Activated CD8-positive, alpha-beta T cell treated with anti-CD3 and anti-CD28 coated beads for 36 hours (primary cell): ENCODE results near the gene PXDN. TPM values are rescaled to one million over a fixed set of nuclear protein-coding genes. Genes with fewer than 3 reads are reported as not detected.

ENCODE experiments used
- ATAC-seq: fragments of 200-7000 bp; cut with Tn5 transposase; one replicate; pipeline ENCODE4 v1.10.0; 2021; ENCODE audit warnings: mild to moderate bottlenecking, moderate library complexity
- CTCF ChIA-PET: fragments of 350-600 bp; sonication (Branson Sonifier 250); formaldehyde crosslinking; loops from one replicate; lab custom pipeline; 2021; ENCODE audit warnings: antibody characterized with exemption; lab: Charles Lee
- POLR2A ChIA-PET: fragments of 350-600 bp; sonication (Branson Sonifier 250); formaldehyde crosslinking; loops from one replicate; lab custom pipeline; 2021; ENCODE audit warnings: antibody characterized with exemption; lab: Charles Lee
- DNase-seq: peaks from one replicate; pipeline ENCODE4 v3.0.0-alpha.2; 2020
- H3K27ac Mint-ChIP-seq: one replicate; pipeline ENCODE4 v1.8.0; 2021; ENCODE audit warnings: mild to moderate bottlenecking, mixed read lengths
- H3K27me3 Mint-ChIP-seq: one replicate; pipeline ENCODE4 v1.8.0; 2021; ENCODE audit warnings: mixed read lengths
- H3K36me3 Mint-ChIP-seq: one replicate; pipeline ENCODE4 v1.8.0; 2021; ENCODE audit warnings: low read depth, mixed read lengths
- H3K4me1 Mint-ChIP-seq: one replicate; pipeline ENCODE4 v1.8.0; 2021; ENCODE audit warnings: low read depth, mixed read lengths
- H3K4me3 Mint-ChIP-seq: one replicate; pipeline ENCODE4 v1.8.0; 2021; ENCODE audit warnings: mild to moderate bottlenecking, moderate library complexity, mixed read lengths
- H3K9me3 Mint-ChIP-seq: one replicate; pipeline ENCODE4 v1.8.0; 2021; ENCODE audit warnings: mixed read lengths
- CTCF ChIP-seq: fragments of 200-600 bp; IDR thresholded peaks from one replicate; pipeline ENCODE4 v1.8.0; 2022; ENCODE audit warnings: antibody characterized with exemption, mild to moderate bottlenecking
- intact Hi-C: fragments of 100-400 bp; cut with micrococcal nuclease; formaldehyde crosslinking; loops from one replicate; pipeline ENCODE4 v1.10.0; 2022
- total RNA-seq, 2 experiments: library from RNA; stranded (reverse); gene quantifications; one replicate each; pipeline ENCODE4 v1.2.3, GENCODE V29; 2021

The PXDN gene
- total RNA-seq, 2 experiments from 2014 or later, result 0.58 to 0.83 TPM

- no peaks in the 10 kb centered on the region for H3K36me3 Mint-ChIP-seq
- H3K9me3 Mint-ChIP-seq, result no peaks in the 10 kb centered on the region
- intact Hi-C loops, result no loop called here
- H3K27me3 Mint-ChIP-seq, result peaks cover 2% of the 10 kb centered on the region
- no peak for DNase-seq
- no peak for ATAC-seq
- no peaks in the 10 kb centered on the region for H3K4me1 Mint-ChIP-seq
- TF ChIP-seq CTCF, result no peak
- H3K27ac Mint-ChIP-seq, result no peak overlapping the region
- ChIA-PET POLR2A (no interaction called here), CTCF (no interaction called here)
- H3K4me3 Mint-ChIP-seq, result no peak overlapping the region
Measured at GRCh38 chr2:1791685-1792435, 47.5 kb upstream of the PXDN start.

DNA sequence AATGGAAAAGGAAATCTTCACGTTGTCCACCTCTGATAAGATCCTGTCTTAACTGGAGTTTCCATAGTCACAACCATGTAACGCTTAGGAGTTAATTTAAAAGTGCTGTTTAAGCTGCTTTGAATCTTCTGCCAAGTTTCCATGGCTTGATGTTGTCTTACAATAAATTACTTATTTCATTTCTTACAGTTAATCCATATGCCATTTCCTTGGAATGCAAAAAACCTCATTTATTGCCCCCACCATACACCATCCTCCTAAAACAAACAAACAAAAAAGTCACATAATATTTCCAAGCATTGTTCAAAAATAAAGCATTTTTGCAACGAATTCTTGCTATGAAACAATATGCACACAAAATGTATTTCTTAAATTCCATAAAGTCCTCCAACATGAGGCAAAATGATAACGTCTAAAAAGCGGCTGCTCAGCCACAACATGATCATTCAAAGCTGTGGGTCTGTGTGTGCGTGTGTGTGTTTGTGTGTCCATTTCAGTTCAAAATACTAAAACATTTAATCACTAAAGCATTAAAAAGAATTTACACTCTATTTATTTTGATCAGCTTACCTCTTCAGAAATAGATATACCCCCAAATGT is 46.8 kb upstream of the PXDN start:
- Mint-ChIP-seq H3K27ac (no peak overlapping the region), H3K9me3 (no peaks in the 10 kb centered on the region), H3K4me1 (no peaks in the 10 kb centered on the region), H3K36me3 (no peaks in the 10 kb centered on the region), H3K27me3 (peaks cover 3% of the 10 kb centered on the region), H3K4me3 (no peak overlapping the region)
- CTCF ChIA-PET, result no interaction called here
- no peak for TF ChIP-seq CTCF
- intact Hi-C loops, result no loop called here
- DNase-seq (no peak), ATAC-seq (no peak)
- POLR2A ChIA-PET, result no interaction called here

GRCh38 chr2:1790473-1790872 is 46.2 kb upstream of the PXDN start:
- H3K36me3 Mint-ChIP-seq, result no peaks in the 10 kb centered on the region
- TF ChIP-seq CTCF, result no peak
- H3K4me1 Mint-ChIP-seq, result no peaks in the 10 kb centered on the region
- DNase-seq (no peak), ATAC-seq (no peak)
- CTCF ChIA-PET, result no interaction called here
- intact Hi-C loops, result no loop called here
- POLR2A ChIA-PET, result no interaction called here
- H3K27ac Mint-ChIP-seq, result no peak overlapping the region
- H3K4me3 Mint-ChIP-seq, result no peak overlapping the region
- H3K27me3 Mint-ChIP-seq, result peaks cover 3% of the 10 kb centered on the region
- no peaks in the 10 kb centered on the region for H3K9me3 Mint-ChIP-seq

DNA sequence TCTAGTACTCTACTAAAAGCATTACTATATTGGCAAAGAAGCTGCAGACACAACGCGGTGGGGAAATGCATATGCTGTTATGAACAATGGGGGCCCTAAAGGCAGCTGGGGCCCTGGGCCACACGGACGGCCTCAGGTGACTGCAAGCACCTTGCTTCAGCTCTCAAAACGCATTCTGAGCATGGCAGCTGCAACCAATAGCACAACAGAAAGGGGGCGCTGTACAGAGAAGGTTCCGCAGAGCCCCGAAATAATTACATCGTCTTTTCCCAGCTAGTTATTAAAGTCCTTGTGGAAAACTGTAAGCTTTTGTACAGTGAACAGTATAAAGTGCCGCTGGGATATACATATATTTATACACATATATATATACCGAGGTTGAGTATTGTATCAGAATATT is 45.3 kb upstream of the PXDN start:
- intact Hi-C loops, result no loop called here
- TF ChIP-seq CTCF, result no peak
- no peak overlapping the region for H3K4me3 Mint-ChIP-seq
- no peaks in the 10 kb centered on the region for H3K9me3 Mint-ChIP-seq
- peaks cover 6% of the 10 kb centered on the region for H3K27me3 Mint-ChIP-seq
- H3K36me3 Mint-ChIP-seq, result no peaks in the 10 kb centered on the region
- H3K27ac Mint-ChIP-seq, result no peak overlapping the region
- CTCF ChIA-PET, result interaction anchor here (1.1 kb wide), 1 partner anchor 12 kb away, joined by 3 read pairs; no protein-coding TSS in a partner anchor
- POLR2A ChIA-PET, result no interaction called here
- no peaks in the 10 kb centered on the region for H3K4me1 Mint-ChIP-seq
- no peak for ATAC-seq
- DNase-seq, result no peak

GRCh38 chr2:1788478-1788959 is 44.2 kb upstream of the PXDN start:
- no peak for DNase-seq
- no peaks in the 10 kb centered on the region for H3K4me1 Mint-ChIP-seq
- no peaks in the 10 kb centered on the region for H3K36me3 Mint-ChIP-seq
- no peak overlapping the region for H3K4me3 Mint-ChIP-seq
- TF ChIP-seq CTCF, result no peak
- no peak for ATAC-seq
- POLR2A ChIA-PET, result no interaction called here
- H3K9me3 Mint-ChIP-seq, result no peaks in the 10 kb centered on the region
- peaks cover 6% of the 10 kb centered on the region for H3K27me3 Mint-ChIP-seq
- CTCF ChIA-PET, result no interaction called here
- intact Hi-C loops, result no loop called here
- no peak overlapping the region for H3K27ac Mint-ChIP-seq
